HUES64 (cell line): Measurements from ENCODE around the gene TPSD1.

Experiments used
- H3K27ac ChIP-seq: 2 replicates; pipeline ENCODE4 v1.7.0; 2013; ENCODE audit warnings: low read depth, low read length, inconsistent platforms
- H3K27me3 ChIP-seq: 2 replicates; pipeline ENCODE4 v1.6.1; 2013; ENCODE audit warnings: mild to moderate bottlenecking, low read length; ENCODE audit not compliant: insufficient read depth
- H3K36me3 ChIP-seq: 2 replicates; pipeline ENCODE4 v1.6.1; 2013; ENCODE audit warnings: mild to moderate bottlenecking, low read length; ENCODE audit not compliant: insufficient read depth
- H3K4me1 ChIP-seq: 2 replicates; pipeline ENCODE4 v1.6.1; 2013; ENCODE audit warnings: mild to moderate bottlenecking, low read length, moderate library complexity; ENCODE audit not compliant: insufficient read depth
- H3K4me3 ChIP-seq: 2 replicates; pipeline ENCODE4 v1.5.1; 2013; ENCODE audit warnings: mild to moderate bottlenecking, low read length, moderate library complexity
- H3K9ac ChIP-seq: 2 replicates; pipeline ENCODE4 v1.6.1; 2013; ENCODE audit warnings: mild to moderate bottlenecking, low read depth, low read length
- H3K9me3 ChIP-seq: 2 replicates; pipeline ENCODE4 v1.6.1; 2013; ENCODE audit warnings: low read depth, low read length; ENCODE audit not compliant: insufficient read depth
- WGBS: fragments of 150-250, 120-280 bp; methylation state at CpG from one replicate; pipeline ENCODE4 v1.1.7; 2013; ENCODE audit warnings: missing lambda C conversion rate; 5-methylcytosine and 5-hydroxymethylcytosine counted together

The TPSD1 gene

GRCh38 chr16:1258906-1259759, 3.3 kb downstream of the TPSD1 start:
- Histone ChIP-seq H3K36me3 (no peaks in the 10 kb centered on the region), H3K27me3 (peaks cover 38% of the 10 kb centered on the region), H3K9me3 (no peaks in the 10 kb centered on the region), H3K4me3 (peak overlapping the region; percentile 21; the same call in 1 of the 2 replicates), H3K9ac (no peak overlapping the region), H3K27ac (no peak overlapping the region), H3K4me1 (peaks cover 2% of the 10 kb centered on the region; the same call in 1 of the 2 replicates)
- WGBS = 42% methylated on average over 42 of the region's 42 CpGs

- Histone ChIP-seq H3K27ac (no peak overlapping the region), H3K4me3 (no peak overlapping the region), H3K4me1 (peaks cover 2% of the 10 kb centered on the region; the same call in 1 of the 2 replicates), H3K27me3 (peaks cover 38% of the 10 kb centered on the region), H3K9me3 (no peaks in the 10 kb centered on the region), H3K36me3 (no peaks in the 10 kb centered on the region), H3K9ac (no peak overlapping the region)
- 55% methylated on average over 11 of the region's 11 CpGs for WGBS
Observed at GRCh38 chr16:1259760-1260068, 3.8 kb downstream of the TPSD1 start.

GRCh38 chr16:1260101-1260680, 4.3 kb downstream of the TPSD1 start:
- Histone ChIP-seq H3K27ac (no peak overlapping the region), H3K4me3 (no peak overlapping the region), H3K36me3 (no peaks in the 10 kb centered on the region), H3K4me1 (peaks cover 2% of the 10 kb centered on the region; the same call in 1 of the 2 replicates), H3K9ac (no peak overlapping the region), H3K27me3 (peaks cover 38% of the 10 kb centered on the region), H3K9me3 (no peaks in the 10 kb centered on the region)
- WGBS = 88% methylated on average over 36 of the region's 36 CpGs

- Histone ChIP-seq H3K36me3 (no peaks in the 10 kb centered on the region), H3K27ac (no peak overlapping the region), H3K9me3 (no peaks in the 10 kb centered on the region), H3K9ac (no peak overlapping the region), H3K4me3 (0 out of 2 replicates have a peak overlapping the region, but pooled peaks have one; percentile 1), H3K4me1 (peaks cover 2% of the 10 kb centered on the region; the same call in 1 of the 2 replicates), H3K27me3 (peaks cover 38% of the 10 kb centered on the region)
- 40% methylated on average over 47 of the region's 47 CpGs for WGBS
Observed at GRCh38 chr16:1261131-1261892, 5.4 kb downstream of the TPSD1 start.

- no peak overlapping the region for H3K27ac ChIP-seq
- WGBS = 91% methylated on average over 31 of the region's 32 CpGs
- H3K4me1 ChIP-seq = peaks cover 2% of the 10 kb centered on the region; the same call in 1 of the 2 replicates
- no peak overlapping the region for H3K4me3 ChIP-seq
- peaks cover 38% of the 10 kb centered on the region for H3K27me3 ChIP-seq
- no peaks in the 10 kb centered on the region for H3K36me3 ChIP-seq
- H3K9me3 ChIP-seq = no peaks in the 10 kb centered on the region
- no peak overlapping the region for H3K9ac ChIP-seq
Observed at GRCh38 chr16:1262210-1262845, 6.5 kb downstream of the TPSD1 start.

- Histone ChIP-seq H3K27ac (no peak overlapping the region), H3K4me3 (no peak overlapping the region), H3K9ac (no peak overlapping the region), H3K9me3 (no peaks in the 10 kb centered on the region), H3K4me1 (peaks cover 2% of the 10 kb centered on the region; the same call in 1 of the 2 replicates), H3K27me3 (peaks cover 38% of the 10 kb centered on the region), H3K36me3 (no peaks in the 10 kb centered on the region)
- WGBS = 94% methylated on average over 9 of the region's 9 CpGs
Observed at GRCh38 chr16:1262846-1263221, 7.0 kb downstream of the TPSD1 start.

GRCh38 chr16:1263591-1264344, 7.9 kb downstream of the TPSD1 start:
- Histone ChIP-seq H3K27me3 (peaks cover 37% of the 10 kb centered on the region), H3K9ac (no peak overlapping the region), H3K36me3 (no peaks in the 10 kb centered on the region), H3K27ac (no peak overlapping the region), H3K4me1 (peaks cover 2% of the 10 kb centered on the region; the same call in 1 of the 2 replicates), H3K9me3 (no peaks in the 10 kb centered on the region), H3K4me3 (no peak overlapping the region)
- WGBS = 91% methylated on average over 15 of the region's 15 CpGs

GRCh38 chr16:1264345-1265089, 8.6 kb downstream of the TPSD1 start:
- Histone ChIP-seq H3K27ac (no peak overlapping the region), H3K36me3 (no peaks in the 10 kb centered on the region), H3K4me1 (no peaks in the 10 kb centered on the region), H3K9ac (no peak overlapping the region), H3K9me3 (no peaks in the 10 kb centered on the region), H3K4me3 (no peak overlapping the region), H3K27me3 (peaks cover 30% of the 10 kb centered on the region)
- 95% methylated on average over 16 of the region's 16 CpGs for WGBS

- WGBS = 89% methylated on average over 13 of the region's 13 CpGs
- no peaks in the 10 kb centered on the region for H3K4me1 ChIP-seq
- H3K27me3 ChIP-seq = peaks cover 23% of the 10 kb centered on the region
- no peak overlapping the region for H3K27ac ChIP-seq
- no peak overlapping the region for H3K4me3 ChIP-seq
- no peak overlapping the region for H3K9ac ChIP-seq
- no peaks in the 10 kb centered on the region for H3K9me3 ChIP-seq
- no peaks in the 10 kb centered on the region for H3K36me3 ChIP-seq
Observed at GRCh38 chr16:1265090-1265630, 9.3 kb downstream of the TPSD1 start.

GRCh38 chr16:1265826-1266225, 10.0 kb downstream of the TPSD1 start:
- no peaks in the 10 kb centered on the region for H3K36me3 ChIP-seq
- H3K27ac ChIP-seq = no peak overlapping the region
- no peak overlapping the region for H3K9ac ChIP-seq
- WGBS = 89% methylated on average over 19 of the region's 19 CpGs
- no peaks in the 10 kb centered on the region for H3K9me3 ChIP-seq
- no peak overlapping the region for H3K4me3 ChIP-seq
- peaks cover 17% of the 10 kb centered on the region for H3K27me3 ChIP-seq
- H3K4me1 ChIP-seq = no peaks in the 10 kb centered on the region
